Measurements from ENCODE around the gene TUBB4B.

The TUBB4B gene
- total RNA-seq = 105 to 116 reads per million in 2 donors

GRCh38 chr9:137240841-137241489 lies at the start of gene TUBB4B:
Gene TUBB4B, plus strand, starts transcription at chr9:137241287. Its CDS starts 74 bp downstream, at chr9:137241361.
- DNase-seq = peak; percentile 93

GRCh38 chr9:137191691-137192447 lies 49.2 kb upstream of the TUBB4B start:
- DNase-seq = no peak

GRCh38 chr9:137192448-137192780 lies 48.7 kb upstream of the TUBB4B start:
- no peak for DNase-seq

GRCh38 chr9:137192859-137193258 lies 48.2 kb upstream of the TUBB4B start:
- DNase-seq = no peak

- DNase-seq = no peak
These were observed 47.3 kb upstream of the TUBB4B start for GRCh38 chr9:137193771-137194170.

GRCh38 chr9:137194388-137194787 lies 46.7 kb upstream of the TUBB4B start:
- DNase-seq = no peak

GRCh38 chr9:137194909-137195308 lies 46.2 kb upstream of the TUBB4B start:
- no peak for DNase-seq

- no peak for DNase-seq
These were observed 45.4 kb upstream of the TUBB4B start for GRCh38 chr9:137195525-137196220.

- DNase-seq = no peak
These were observed 42.8 kb upstream of the TUBB4B start for GRCh38 chr9:137198051-137198901.

GRCh38 chr9:137198902-137199283 lies 42.2 kb upstream of the TUBB4B start:
- DNase-seq = no peak

GRCh38 chr9:137199411-137200121 lies 41.5 kb upstream of the TUBB4B start:
- no peak for DNase-seq

GRCh38 chr9:137200311-137201204 lies 40.5 kb upstream of the TUBB4B start, which contains the start of gene TPRN:
Gene TPRN, minus strand, starts transcription at chr9:137200741. Its CDS starts 30 bp downstream, at chr9:137200711.
- peak; percentile 89 for DNase-seq

- no peak for DNase-seq
These were observed 39.8 kb upstream of the TUBB4B start for GRCh38 chr9:137201205-137201868.

- DNase-seq = no peak
These were observed 38.1 kb upstream of the TUBB4B start for GRCh38 chr9:137202966-137203365.

- no peak for DNase-seq
These were observed 36.4 kb upstream of the TUBB4B start for GRCh38 chr9:137204731-137205125.

GRCh38 chr9:137205126-137206069 lies 35.7 kb upstream of the TUBB4B start, which contains the start of the genes NDOR1 and TMEM203:
Gene NDOR1, plus strand, starts transcription at chr9:137205700. Its CDS starts 78 bp downstream, at chr9:137205778.
Gene TMEM203, minus strand, starts transcription at chr9:137205648. Its CDS starts 234 bp downstream, at chr9:137205414.
- DNase-seq = peak; percentile 92

GRCh38 chr9:137206602-137207001 lies 34.5 kb upstream of the TUBB4B start:
- DNase-seq = no peak

GRCh38 chr9:137211532-137211931 lies 29.6 kb upstream of the TUBB4B start:
- no peak for DNase-seq

GRCh38 chr9:137212520-137212919 lies 28.6 kb upstream of the TUBB4B start:
- no peak for DNase-seq
